LNCAP (cell line): Measurements from ENCODE around the gene HOXC4.

Experiments used
- CTCF ChIP-seq: fragments of 450-650 bp; IDR thresholded peaks from 2 replicates; pipeline ENCODE4 v1.5.1; 2017; ENCODE audit warnings: mild to moderate bottlenecking

HOXC4 gene

GRCh38 chr12:54038284-54038870 lies 15.3 kb upstream of the HOXC4 start:
- no peak for TF ChIP-seq CTCF

- TF ChIP-seq CTCF = no peak
Measured at GRCh38 chr12:54038871-54039414, 14.7 kb upstream of the HOXC4 start.

GRCh38 chr12:54039417-54040147 lies 14.1 kb upstream of the HOXC4 start:
- no peak for TF ChIP-seq CTCF

- TF ChIP-seq CTCF = no peak
Measured at GRCh38 chr12:54040148-54040494, 13.5 kb upstream of the HOXC4 start.

GRCh38 chr12:54040648-54041047 lies 13.0 kb upstream of the HOXC4 start:
- TF ChIP-seq CTCF = no peak

GRCh38 chr12:54041097-54041690 lies 12.4 kb upstream of the HOXC4 start:
- TF ChIP-seq CTCF = no peak

GRCh38 chr12:54042970-54043853 lies 10.4 kb upstream of the HOXC4 start:
- TF ChIP-seq CTCF = no peak
